Activated CD4-positive, alpha-beta T cell treated with anti-CD3 and anti-CD28 coated beads for 1 hour (primary cell): Measurements from ENCODE around the gene P3H4.
"Not testable (repeated sequence)": the region's sequence is repeated elsewhere in the genome, so short reads cannot be mapped to it uniquely, and the experiment has no call there.

Experiments
- DNase-seq: peaks from one replicate; pipeline ENCODE4 v3.0.0-alpha.2; 2020

P3H4 gene

GRCh38 chr17:41792845-41793783 lies 18.6 kb downstream of the P3H4 start:
- DNase-seq = no peak

GRCh38 chr17:41787021-41787418 lies 24.7 kb downstream of the P3H4 start:
- DNase-seq = no peak

- peak; percentile 74 for DNase-seq
Observed at GRCh38 chr17:41786227-41787020, 25.3 kb downstream of the P3H4 start, which contains the start of gene JUP. JUP (minus strand) TSS chr17:41786711; CDS start chr17:41771854, 14,857 bp downstream.

- no peak for DNase-seq
Observed at GRCh38 chr17:41785859-41786226, 25.9 kb downstream of the P3H4 start.

GRCh38 chr17:41785091-41785858 lies 26.5 kb downstream of the P3H4 start:
- no peak for DNase-seq

DNA sequence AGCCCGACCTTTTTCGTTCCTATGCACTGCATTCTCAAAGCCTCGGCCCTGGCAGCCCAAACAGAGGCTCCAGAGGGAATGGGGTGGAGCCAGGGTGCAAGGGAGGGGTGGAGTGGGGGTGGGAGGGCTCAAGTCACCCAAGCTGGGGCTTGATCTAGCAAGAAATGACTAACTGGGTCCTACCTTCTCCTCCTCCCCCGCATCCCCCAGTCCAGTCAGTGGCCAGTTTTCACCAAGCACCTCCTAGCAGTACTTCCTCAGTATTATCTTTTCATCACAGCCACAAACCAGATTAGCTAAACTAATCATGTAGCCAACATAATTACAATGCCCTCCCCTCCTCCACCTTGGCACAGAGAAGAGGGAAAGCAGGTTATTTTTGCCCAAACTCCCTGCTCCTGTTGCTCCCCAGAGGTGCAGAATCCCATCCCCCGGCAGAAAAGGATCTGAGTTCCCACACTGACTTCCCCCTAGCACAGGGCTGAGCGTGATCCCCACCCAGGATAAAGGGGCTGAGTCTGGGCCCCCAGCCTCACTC lies 27.5 kb downstream of the P3H4 start:
- DNase-seq = no peak

DNA sequence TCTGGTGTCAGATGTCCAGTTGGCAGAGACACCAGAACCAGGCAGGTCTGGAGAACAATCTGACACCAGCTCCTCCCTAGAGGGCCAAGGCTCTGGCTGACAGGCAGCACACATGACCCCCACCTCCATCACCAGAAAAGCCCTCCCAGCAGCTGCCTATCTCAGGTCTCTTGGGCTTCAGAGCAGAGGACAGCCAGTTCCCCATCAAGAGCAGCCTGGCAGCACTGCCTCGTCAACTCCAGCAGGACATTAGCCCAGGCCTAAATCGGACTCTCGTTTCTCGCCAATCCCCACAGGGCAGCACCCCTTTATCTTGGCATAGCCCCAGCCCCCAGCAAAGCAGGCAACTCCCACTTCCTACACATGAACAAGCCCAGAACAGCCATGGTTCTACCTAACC lies 29.6 kb downstream of the P3H4 start:
- no peak for DNase-seq

DNA sequence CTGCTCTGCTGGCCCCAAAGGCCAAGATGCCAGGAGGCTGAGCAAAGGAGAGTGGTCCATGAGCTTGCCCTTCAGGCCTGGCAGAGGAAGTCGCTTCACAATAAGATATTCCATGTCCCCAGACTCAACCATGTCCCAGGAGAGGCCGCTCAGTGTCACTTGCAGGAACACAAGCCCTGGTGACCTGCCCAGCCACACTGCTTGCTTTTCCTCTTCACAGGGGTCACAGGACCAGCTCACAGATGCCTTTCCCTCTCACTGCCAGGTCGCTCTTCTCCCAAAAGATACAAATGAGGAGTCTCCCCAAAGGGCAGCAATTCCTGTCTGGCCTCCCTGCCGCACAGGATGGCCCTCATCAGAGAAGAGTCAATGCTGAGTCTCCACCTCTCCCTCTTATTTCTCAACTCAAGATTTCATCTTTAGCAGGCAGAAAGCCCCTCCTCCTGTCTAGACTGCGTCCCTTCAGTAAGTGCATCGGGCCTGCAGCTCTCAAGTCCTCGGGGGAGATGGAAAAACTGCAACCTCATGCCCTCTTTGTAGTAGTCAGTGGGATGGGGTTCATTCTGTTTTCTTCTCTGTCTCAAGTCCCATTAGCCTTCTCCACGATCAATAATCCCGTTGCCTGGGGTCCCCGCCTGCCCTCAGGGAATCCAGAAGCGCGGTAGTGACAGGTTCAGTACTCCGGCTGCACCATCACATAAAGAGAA lies 30.2 kb downstream of the P3H4 start:
- DNase-seq = no peak

- no peak for DNase-seq
Observed at GRCh38 chr17:41779954-41780353, 31.8 kb downstream of the P3H4 start.

DNA sequence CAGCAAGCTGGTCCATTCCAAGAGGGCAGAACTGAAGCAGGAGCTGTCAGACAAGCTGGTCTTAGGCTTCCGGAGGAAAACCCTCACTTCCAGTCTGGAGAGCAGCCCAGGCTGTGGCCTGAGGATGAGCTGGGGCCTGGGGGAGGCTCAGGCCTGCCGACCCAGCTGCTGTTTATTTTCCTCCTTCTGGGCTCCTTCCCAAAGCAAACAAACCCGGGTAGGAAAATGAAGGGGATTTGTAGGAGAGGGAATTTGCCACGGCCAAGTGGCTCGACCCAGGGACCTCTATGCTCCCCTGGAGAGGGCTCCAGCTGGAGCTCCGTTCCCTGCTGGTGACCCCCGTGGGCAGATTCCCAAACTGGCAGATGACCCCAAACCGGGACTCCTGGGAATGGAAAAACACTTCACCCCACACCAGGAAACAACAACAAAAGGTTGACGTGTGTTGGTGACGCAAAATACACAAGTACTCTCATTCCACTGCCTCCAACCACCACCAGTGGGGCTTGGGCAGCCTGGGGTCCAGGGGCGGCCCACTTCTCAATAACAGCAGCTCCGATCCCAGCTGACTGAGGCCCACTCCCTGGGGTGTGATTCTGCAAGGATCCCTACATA lies 34.1 kb downstream of the P3H4 start:
- DNase-seq = no peak

- DNase-seq = no peak
Observed at GRCh38 chr17:41777157-41777573, 34.6 kb downstream of the P3H4 start.

GRCh38 chr17:41776262-41776900 lies 35.4 kb downstream of the P3H4 start:
- not testable (repeated sequence) for DNase-seq

GRCh38 chr17:41775394-41776226 lies 36.1 kb downstream of the P3H4 start:
- no peak for DNase-seq

DNA sequence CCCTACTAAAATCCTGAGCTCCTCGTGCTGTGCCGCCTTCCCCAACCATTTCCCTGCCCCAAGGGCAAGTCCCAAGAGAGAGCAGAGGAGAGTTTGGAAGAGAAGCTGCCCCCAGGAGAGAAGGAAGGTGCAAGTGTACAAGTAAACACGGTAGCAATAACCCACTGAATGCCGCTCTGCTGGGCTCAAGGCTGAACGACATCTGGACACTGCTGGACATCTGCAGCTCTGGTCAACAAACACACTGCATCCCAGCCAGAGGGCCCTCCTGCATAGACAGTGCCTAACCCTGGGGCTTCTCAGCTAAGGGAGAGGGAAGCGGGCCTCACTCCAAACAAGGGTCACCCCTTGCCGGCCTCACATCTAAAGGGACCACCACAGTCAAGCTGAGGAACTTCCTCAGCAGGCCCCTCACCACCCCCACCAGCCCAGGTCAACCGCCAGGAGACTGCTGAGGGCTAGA lies 38.0 kb downstream of the P3H4 start:
- DNase-seq = no peak

- DNase-seq = no peak
Observed at GRCh38 chr17:41773190-41773588, 38.6 kb downstream of the P3H4 start.

- DNase-seq = no peak
Observed at GRCh38 chr17:41772586-41773189, 39.1 kb downstream of the P3H4 start.

DNA sequence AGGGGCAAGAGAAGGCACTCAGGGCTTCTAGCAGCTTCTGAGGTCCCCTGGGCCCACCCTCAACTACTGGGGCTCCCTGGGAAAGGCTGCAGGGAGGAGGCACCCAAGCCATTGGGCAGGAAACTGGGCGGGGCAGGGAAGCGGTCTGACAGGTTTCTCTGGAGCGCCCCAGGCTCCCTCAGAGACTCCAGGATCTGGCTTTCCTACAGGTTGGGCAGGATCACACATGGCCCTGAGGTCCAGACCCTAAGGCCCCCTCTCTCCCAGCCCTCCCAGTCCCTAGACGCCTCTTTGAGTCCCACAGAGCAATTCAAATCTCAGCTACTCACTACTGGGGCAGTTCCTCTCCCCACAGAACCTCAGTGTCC lies 39.5 kb downstream of the P3H4 start:
- DNase-seq = no peak

GRCh38 chr17:41771389-41772206 lies 40.2 kb downstream of the P3H4 start:
- DNase-seq = no peak

DNA sequence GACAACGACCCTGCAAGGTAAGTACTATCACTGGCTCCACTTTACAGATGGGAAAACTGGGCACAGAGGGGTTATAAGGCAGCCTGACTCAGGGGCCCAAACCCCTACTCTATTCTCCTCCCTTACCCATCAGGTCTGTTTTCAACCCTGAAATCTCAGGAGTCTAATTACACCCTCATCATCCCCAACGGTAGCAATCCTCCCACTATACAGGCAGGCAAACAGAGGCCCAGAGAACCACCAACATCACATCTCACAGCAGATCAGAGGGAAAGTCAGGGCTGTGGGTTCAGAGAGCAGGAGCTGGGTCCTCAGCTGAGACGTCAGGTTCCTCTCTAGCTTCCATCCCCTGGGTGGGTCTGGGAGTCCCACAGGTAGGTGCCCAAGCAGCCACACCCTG lies 41.8 kb downstream of the P3H4 start:
- DNase-seq = no peak
